Measurements from ENCODE around the gene NPR3. TPM values are rescaled to one million over a fixed set of nuclear protein-coding genes. Genes with fewer than 3 reads are reported as not detected.
"Not testable (repeated sequence)": the region's sequence is repeated elsewhere in the genome, so short reads cannot be mapped to it uniquely, and the experiment has no call there.

NPR3 gene
- total RNA-seq, 6 experiments from 2014 or later = 23.8 to 56.3 (median 25.5) TPM

- TF ChIP-seq CTCF (IDR thresholded peaks at IDR 0.05) = no peak
- Mint-ChIP-seq H3K27ac (peak overlapping the region; percentile 77), H3K9me3 (peaks cover 3% of the 10 kb centered on the region), H3K27me3 (ENCODE audit: insufficient read depth) (no peaks in the 10 kb centered on the region), H3K4me3 (peak overlapping the region; percentile 68), H3K4me1 (ENCODE audit: low read depth) (peaks cover 51% of the 10 kb centered on the region), H3K36me3 (ENCODE audit: low read depth) (peaks cover 19% of the 10 kb centered on the region)
- peak; percentile 78 for DNase-seq
Measured at GRCh38 chr5:32790411-32790951, 79.4 kb downstream of the NPR3 start.

GRCh38 chr5:32791536-32792243 is 80.6 kb downstream of the NPR3 start:
- H3K4me1 Mint-ChIP-seq (ENCODE audit: low read depth) = peaks cover 42% of the 10 kb centered on the region
- no peaks in the 10 kb centered on the region; the same call in 1 of the 2 replicates for H3K27me3 Mint-ChIP-seq (ENCODE audit: insufficient read depth)
- H3K4me3 Mint-ChIP-seq = peak overlapping the region; percentile 31; the same call in 1 of the 2 replicates
- peaks cover 20% of the 10 kb centered on the region for H3K36me3 Mint-ChIP-seq (ENCODE audit: low read depth)
- TF ChIP-seq CTCF (IDR thresholded peaks at IDR 0.05) = no peak
- H3K27ac Mint-ChIP-seq = peak overlapping the region; percentile 77
- H3K9me3 Mint-ChIP-seq = peaks cover 14% of the 10 kb centered on the region
- DNase-seq = peak; percentile 36

- H3K27me3 Mint-ChIP-seq (ENCODE audit: insufficient read depth) = no peaks in the 10 kb centered on the region; the same call in 1 of the 2 replicates
- H3K36me3 Mint-ChIP-seq (ENCODE audit: low read depth) = peaks cover 14% of the 10 kb centered on the region
- H3K27ac Mint-ChIP-seq = no peak overlapping the region
- peaks cover 14% of the 10 kb centered on the region for H3K9me3 Mint-ChIP-seq
- peak; percentile 37 for DNase-seq
- peak; percentile 72 for TF ChIP-seq CTCF (IDR thresholded peaks at IDR 0.05)
- no peak overlapping the region for H3K4me3 Mint-ChIP-seq
- peaks cover 36% of the 10 kb centered on the region for H3K4me1 Mint-ChIP-seq (ENCODE audit: low read depth)
Measured at GRCh38 chr5:32794086-32794485, 83.0 kb downstream of the NPR3 start.

- no peaks in the 10 kb centered on the region; the same call in 1 of the 2 replicates for H3K27me3 Mint-ChIP-seq (ENCODE audit: insufficient read depth)
- peaks cover 29% of the 10 kb centered on the region for H3K9me3 Mint-ChIP-seq
- no peak for DNase-seq
- H3K4me3 Mint-ChIP-seq = no peak overlapping the region
- H3K4me1 Mint-ChIP-seq (ENCODE audit: low read depth) = peaks cover 11% of the 10 kb centered on the region
- TF ChIP-seq CTCF (IDR thresholded peaks at IDR 0.05) = no peak
- no peak overlapping the region for H3K27ac Mint-ChIP-seq
- H3K36me3 Mint-ChIP-seq (ENCODE audit: low read depth) = peaks cover 26% of the 10 kb centered on the region
Measured at GRCh38 chr5:32802764-32803163, 91.6 kb downstream of the NPR3 start.

GRCh38 chr5:32803656-32804055 is 92.5 kb downstream of the NPR3 start:
- Mint-ChIP-seq H3K36me3 (ENCODE audit: low read depth) (peaks cover 26% of the 10 kb centered on the region), H3K27ac (no peak overlapping the region), H3K4me3 (peak overlapping the region; percentile 42), H3K27me3 (ENCODE audit: insufficient read depth) (no peaks in the 10 kb centered on the region; the same call in 1 of the 2 replicates), H3K4me1 (ENCODE audit: low read depth) (peaks cover 11% of the 10 kb centered on the region), H3K9me3 (peaks cover 29% of the 10 kb centered on the region)
- TF ChIP-seq CTCF (IDR thresholded peaks at IDR 0.05) = no peak
- DNase-seq = no peak

GRCh38 chr5:32805462-32805861 is 94.3 kb downstream of the NPR3 start:
- not testable (repeated sequence) for H3K27ac Mint-ChIP-seq; H3K4me3 Mint-ChIP-seq; H3K27me3 Mint-ChIP-seq (ENCODE audit: insufficient read depth); DNase-seq
- peaks cover 13% of the 10 kb centered on the region for H3K36me3 Mint-ChIP-seq (ENCODE audit: low read depth)
- peaks cover 21% of the 10 kb centered on the region for H3K4me1 Mint-ChIP-seq (ENCODE audit: low read depth)
- peaks cover 15% of the 10 kb centered on the region; the same call in 1 of the 2 replicates for H3K9me3 Mint-ChIP-seq

All from HFFc6 (cell line).